Upper lobe of left lung (tissue), 6 donors: ENCODE data around the gene IGFN1. TPM values are rescaled to one million over a fixed set of nuclear protein-coding genes. Genes with fewer than 3 reads are reported as not detected.

Experiments used
- ATAC-seq, 2 donors: fragments of 200-7000 bp; cut with Tn5 transposase; one replicate each; pipeline ENCODE4 v1.9.1; 2022; ENCODE audit warnings: mild to moderate bottlenecking in 2 of 2, moderate library complexity in 2 of 2; ENCODE audit not compliant: low FRiP score in 2 of 2
- DNase-seq, 2 donors: peaks; one replicate each; pipeline ENCODE4 v3.0.0-alpha.2; 2019 to 2020
- H3K27ac ChIP-seq, 4 donors: fragments of 200-600 bp; sonication (generic); one replicate each; pipeline ENCODE4 v1.5.1; 2016 to 2019
- H3K27me3 ChIP-seq, 4 donors: fragments of 200-600 bp; sonication (generic); one replicate each; pipeline ENCODE4 v1.5.1; 2017 to 2019
- H3K36me3 ChIP-seq, 4 donors: fragments of 200-600 bp; sonication (generic); one replicate each; pipeline ENCODE4 v1.5.1; 2016 to 2019
- H3K4me1 ChIP-seq, 4 donors: fragments of 200-600 bp; sonication (generic); one replicate each; pipeline ENCODE4 v1.5.1; 2018 to 2019
- H3K4me3 ChIP-seq, 4 donors: fragments of 200-600 bp; sonication (generic); one replicate each; pipeline ENCODE4 v1.5.1; 2017 to 2019; ENCODE audit warnings: mild to moderate bottlenecking in 2 of 4, moderate library complexity in 1 of 4
- H3K9me3 ChIP-seq, 4 donors: fragments of 200-600 bp; sonication (generic); one replicate each; pipeline ENCODE4 v1.5.1; 2018 to 2019
- EP300 ChIP-seq, 4 donors: sonication (generic); formaldehyde crosslinking; IDR thresholded peaks; one replicate each; pipeline ENCODE4 v1.5.1; 2017; ENCODE audit warnings: antibody characterized with exemption in 4 of 4, control low read depth in 2 of 4
- POLR2A ChIP-seq, 4 donors: fragments of 450-650 bp; IDR thresholded peaks; one replicate each; pipeline ENCODE4 v1.5.1; 2016 to 2017; ENCODE audit warnings: antibody characterized with exemption in 4 of 4, mild to moderate bottlenecking in 2 of 4
- POLR2AphosphoS5 ChIP-seq, 2 donors: sonication (generic); formaldehyde crosslinking; IDR thresholded peaks; one replicate each; pipeline ENCODE4 v1.5.1; 2017; ENCODE audit warnings: antibody characterized with exemption in 2 of 2
- WGBS, 2 donors: methylation state at CpG; one replicate each; pipeline ENCODE4 v1.1.5; 2017 to 2018; 5-methylcytosine and 5-hydroxymethylcytosine counted together
- total RNA-seq, 6 donors: library from RNA; depleted of rRNA in 4 of 6; stranded (reverse); fragments of >200 nt in 4 of 6; gene quantifications; one replicate each; pipeline versions ENCODE4 v1.1.0 to v1.2.1, GENCODE V29; 2016 to 2021
- TF ChIP-seq, protein P1 (sequence below), 6 experiments: fragments of 450-650 bp in 4 of 6; fragments of 200-600 bp in 2 of 6; sonication (generic) in 2 of 6; IDR thresholded peaks; one replicate each; pipeline ENCODE4 v1.5.1; 2016 to 2019; ENCODE audit warnings: antibody characterized with exemption in 6 of 6
- donor health status: DM: no; HTN: no; CAD: no; lungs with moderate emphysema.
- donor health status: DM: no; HTN: yes; CAD: no; lungs with severe emphysema.

IGFN1 gene
- total RNA-seq, 6 donors from 2014 or later = 0.11 to 6.3 (median 0.79) TPM; not detected in 2

DNA sequence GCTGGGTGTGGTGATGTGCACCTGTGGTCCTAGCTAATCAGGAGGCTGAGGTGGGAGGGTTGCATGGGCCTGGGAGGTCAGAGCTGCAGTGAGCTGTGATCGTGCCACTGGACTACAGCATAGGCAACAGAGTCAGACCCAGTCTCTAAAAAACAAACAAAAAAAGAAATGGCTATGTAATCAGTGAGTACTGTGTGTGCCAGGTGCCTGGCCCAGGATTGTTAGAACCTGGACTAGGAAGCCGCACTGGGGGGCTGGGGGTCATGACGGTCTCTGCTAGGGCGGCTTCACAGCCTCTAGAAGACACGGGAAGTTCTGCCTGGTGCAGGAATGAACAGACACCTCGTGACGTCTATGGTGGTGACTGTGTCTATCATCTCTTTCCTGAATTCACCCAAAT, 44.8 kb upstream of the IGFN1 start:
- no peaks in the 10 kb centered on the region for H3K4me1 ChIP-seq
- peaks cover 30 to 91% (median 49%) of the 10 kb centered on the region in 4 donors for H3K36me3 ChIP-seq
- TF ChIP-seq POLR2A (IDR thresholded peaks at IDR 0.05) = no peak
- TF ChIP-seq, protein P1, sequence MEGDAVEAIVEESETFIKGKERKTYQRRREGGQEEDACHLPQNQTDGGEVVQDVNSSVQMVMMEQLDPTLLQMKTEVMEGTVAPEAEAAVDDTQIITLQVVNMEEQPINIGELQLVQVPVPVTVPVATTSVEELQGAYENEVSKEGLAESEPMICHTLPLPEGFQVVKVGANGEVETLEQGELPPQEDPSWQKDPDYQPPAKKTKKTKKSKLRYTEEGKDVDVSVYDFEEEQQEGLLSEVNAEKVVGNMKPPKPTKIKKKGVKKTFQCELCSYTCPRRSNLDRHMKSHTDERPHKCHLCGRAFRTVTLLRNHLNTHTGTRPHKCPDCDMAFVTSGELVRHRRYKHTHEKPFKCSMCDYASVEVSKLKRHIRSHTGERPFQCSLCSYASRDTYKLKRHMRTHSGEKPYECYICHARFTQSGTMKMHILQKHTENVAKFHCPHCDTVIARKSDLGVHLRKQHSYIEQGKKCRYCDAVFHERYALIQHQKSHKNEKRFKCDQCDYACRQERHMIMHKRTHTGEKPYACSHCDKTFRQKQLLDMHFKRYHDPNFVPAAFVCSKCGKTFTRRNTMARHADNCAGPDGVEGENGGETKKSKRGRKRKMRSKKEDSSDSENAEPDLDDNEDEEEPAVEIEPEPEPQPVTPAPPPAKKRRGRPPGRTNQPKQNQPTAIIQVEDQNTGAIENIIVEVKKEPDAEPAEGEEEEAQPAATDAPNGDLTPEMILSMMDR (IDR thresholded peaks at IDR 0.05) = no peak
- TF ChIP-seq POLR2AphosphoS5 (IDR thresholded peaks at IDR 0.05) = no peak
- TF ChIP-seq EP300 (IDR thresholded peaks at IDR 0.05) = no peak
- no peak overlapping the region for H3K27ac ChIP-seq
- H3K27me3 ChIP-seq = no peaks in the 10 kb centered on the region
- ATAC-seq (no peak), DNase-seq (no peak)
- WGBS, 2 donors = 95 to 98% methylated on average over 7 of the region's 7 CpGs
- H3K4me3 ChIP-seq = no peak overlapping the region
- no peaks in the 10 kb centered on the region for H3K9me3 ChIP-seq

DNA sequence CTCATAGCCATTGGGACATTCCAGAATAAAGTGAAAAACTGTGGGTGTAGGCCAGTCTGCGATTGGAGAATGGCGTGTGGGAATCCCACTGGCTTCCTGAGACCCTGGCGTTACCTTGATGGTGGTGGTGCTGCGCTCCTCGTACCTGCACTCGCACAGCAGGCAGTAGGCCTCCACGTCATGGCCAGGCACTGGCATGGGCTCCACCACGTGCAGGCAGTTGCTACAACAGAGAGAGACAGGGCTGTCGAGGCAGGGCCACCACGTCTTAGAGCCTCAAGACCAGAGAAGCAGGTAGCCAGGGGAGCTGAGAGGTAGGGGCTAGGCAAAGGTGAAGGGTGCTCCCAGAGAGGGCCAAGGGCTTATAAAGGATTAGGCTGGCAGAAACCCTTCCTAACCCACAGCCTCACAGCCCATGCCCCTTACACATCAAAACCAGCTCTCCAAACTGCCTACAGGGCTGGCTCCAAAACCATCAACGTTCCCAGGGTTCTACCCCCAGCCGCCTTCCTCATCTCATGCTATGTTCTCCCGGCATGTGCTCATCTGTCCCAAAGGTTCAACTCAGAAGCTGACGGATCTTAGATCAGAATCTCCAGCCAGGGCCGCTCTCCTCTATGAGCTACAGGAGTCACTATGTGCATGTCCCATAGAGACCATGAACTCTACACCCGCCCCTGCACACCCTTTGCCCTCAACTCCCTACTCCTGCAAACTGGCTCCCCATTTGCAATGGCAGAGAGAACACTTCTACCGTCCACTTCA, 43.8 kb upstream of the IGFN1 start:
- H3K27me3 ChIP-seq = no peaks in the 10 kb centered on the region
- no peak overlapping the region for H3K4me3 ChIP-seq
- ATAC-seq (no peak), DNase-seq (peak in 1 of 2 donors; percentile 18)
- H3K9me3 ChIP-seq = no peaks in the 10 kb centered on the region
- H3K27ac ChIP-seq = no peak overlapping the region
- WGBS, 2 donors = 94 to 96% methylated on average over 16 to 17 of the region's 17 CpGs
- TF ChIP-seq POLR2A (IDR thresholded peaks at IDR 0.05) (no peak), EP300 (IDR thresholded peaks at IDR 0.05) (no peak), POLR2AphosphoS5 (IDR thresholded peaks at IDR 0.05) (no peak)
- TF ChIP-seq, protein P1 (IDR thresholded peaks at IDR 0.05) = no peak
- peaks cover 30 to 90% (median 44%) of the 10 kb centered on the region in 4 donors for H3K36me3 ChIP-seq
- H3K4me1 ChIP-seq = no peaks in the 10 kb centered on the region

DNA sequence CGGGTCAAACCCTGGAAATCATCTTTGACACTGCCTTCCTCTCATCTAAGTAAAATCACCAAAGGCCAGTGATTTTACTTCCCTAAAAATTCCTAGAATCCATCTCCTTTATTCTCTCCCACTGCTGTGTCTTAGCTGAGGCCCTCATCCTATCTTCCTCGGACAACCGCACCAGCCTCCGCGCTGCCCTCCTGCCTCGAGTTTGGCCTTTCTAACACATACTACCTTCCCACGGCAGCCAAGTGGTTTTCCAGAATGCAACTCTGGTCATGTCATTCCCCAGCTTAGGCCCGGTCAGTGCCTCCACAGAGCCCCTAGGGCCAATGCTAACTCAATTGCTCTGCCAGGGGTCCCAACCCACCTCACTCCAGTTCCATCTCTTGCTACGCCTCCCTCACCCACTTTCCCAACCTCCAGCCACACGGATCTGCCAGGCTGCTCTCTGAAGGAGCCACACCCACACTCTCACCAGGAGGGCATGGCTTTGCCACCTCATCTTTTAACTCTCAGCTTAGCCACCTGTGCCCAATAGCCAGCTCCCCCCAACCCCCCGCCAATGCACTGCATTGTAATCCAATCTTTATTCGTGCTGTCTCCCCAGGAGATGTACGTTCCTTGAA, 43.1 kb upstream of the IGFN1 start:
- WGBS, 2 donors = 90 to 93% methylated on average over 12 to 13 of the region's 13 CpGs
- no peak overlapping the region for H3K4me3 ChIP-seq
- no peaks in the 10 kb centered on the region for H3K27me3 ChIP-seq
- TF ChIP-seq EP300 (IDR thresholded peaks at IDR 0.05) (no peak), POLR2AphosphoS5 (IDR thresholded peaks at IDR 0.05) (no peak)
- TF ChIP-seq, protein P1 (IDR thresholded peaks at IDR 0.05) = no peak
- ATAC-seq = no peak
- H3K36me3 ChIP-seq = peaks cover 30 to 83% (median 39%) of the 10 kb centered on the region in 4 donors
- DNase-seq = peak in 1 of 2 donors; percentile 4
- H3K9me3 ChIP-seq = no peaks in the 10 kb centered on the region
- H3K4me1 ChIP-seq = no peaks in the 10 kb centered on the region
- no peak overlapping the region for H3K27ac ChIP-seq

DNA sequence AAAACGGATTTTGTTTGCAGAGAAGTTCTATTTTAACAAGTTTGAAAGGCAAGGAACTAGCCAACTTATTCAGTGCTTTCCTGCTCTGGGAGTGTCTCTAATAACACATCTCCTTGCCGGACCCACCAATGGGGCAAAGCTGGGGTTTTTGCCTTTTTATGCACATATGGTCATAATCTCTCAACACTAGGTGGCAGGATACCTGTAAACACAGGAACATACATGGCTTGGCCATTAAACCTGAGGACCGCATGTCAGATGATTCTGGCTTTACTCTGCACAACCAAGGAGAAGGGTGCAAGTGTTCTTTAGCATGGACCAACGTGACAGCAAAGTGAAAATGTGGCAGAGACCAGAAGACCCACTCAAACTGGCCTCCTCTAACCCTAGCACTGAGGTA, 41.2 kb upstream of the IGFN1 start:
- H3K4me3 ChIP-seq = no peak overlapping the region
- DNase-seq (no peak), ATAC-seq (no peak)
- no peaks in the 10 kb centered on the region for H3K27me3 ChIP-seq
- peaks cover 14 to 64% (median 22%) of the 10 kb centered on the region in 4 donors for H3K36me3 ChIP-seq
- TF ChIP-seq EP300 (IDR thresholded peaks at IDR 0.05) = no peak
- TF ChIP-seq POLR2A (IDR thresholded peaks at IDR 0.05) = no peak
- TF ChIP-seq POLR2AphosphoS5 (IDR thresholded peaks at IDR 0.05) = no peak
- TF ChIP-seq, protein P1 (IDR thresholded peaks at IDR 0.05) = peak in 4 of 6 experiments; percentile 10 to 45 (median 37)
- 73 to 79% methylated on average over 4 of the region's 4 CpGs for WGBS, 2 donors
- H3K4me1 ChIP-seq = peaks cover 8 to 11% (median 10%) of the 10 kb centered on the region in 4 donors
- no peak overlapping the region for H3K27ac ChIP-seq
- H3K9me3 ChIP-seq = no peaks in the 10 kb centered on the region
